Measurements from ENCODE around the gene CCDC171. TPM values are rescaled to one million over a fixed set of nuclear protein-coding genes. Genes with fewer than 3 reads are reported as not detected.
A peak's percentile ranks its signal among the peaks of the same experiment; 100 is the strongest.

The CCDC171 gene
- total RNA-seq, 1 experiment from 2014 or later: 2.8 TPM

DNA sequence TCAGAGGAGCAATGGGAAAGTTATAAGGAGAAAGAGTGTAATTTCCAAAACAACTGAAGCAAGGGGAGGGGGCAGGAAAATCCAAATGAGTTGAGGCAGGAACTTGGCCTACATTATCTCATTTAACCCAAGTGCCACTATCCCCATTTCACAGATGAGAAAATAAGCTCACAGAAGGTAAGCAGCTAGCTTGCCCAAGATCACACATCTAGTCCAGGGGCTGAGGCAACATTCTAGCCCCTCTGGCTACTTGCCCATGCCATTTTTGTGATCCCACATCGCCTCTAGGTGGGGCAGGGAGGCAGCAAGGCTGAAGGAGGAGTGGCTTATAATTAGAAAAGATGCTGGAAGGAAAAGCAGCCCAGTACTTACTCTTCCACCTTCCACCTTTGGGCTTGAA is 39.5 kb upstream of the CCDC171 start (continued):
- TF ChIP-seq, protein P1, sequence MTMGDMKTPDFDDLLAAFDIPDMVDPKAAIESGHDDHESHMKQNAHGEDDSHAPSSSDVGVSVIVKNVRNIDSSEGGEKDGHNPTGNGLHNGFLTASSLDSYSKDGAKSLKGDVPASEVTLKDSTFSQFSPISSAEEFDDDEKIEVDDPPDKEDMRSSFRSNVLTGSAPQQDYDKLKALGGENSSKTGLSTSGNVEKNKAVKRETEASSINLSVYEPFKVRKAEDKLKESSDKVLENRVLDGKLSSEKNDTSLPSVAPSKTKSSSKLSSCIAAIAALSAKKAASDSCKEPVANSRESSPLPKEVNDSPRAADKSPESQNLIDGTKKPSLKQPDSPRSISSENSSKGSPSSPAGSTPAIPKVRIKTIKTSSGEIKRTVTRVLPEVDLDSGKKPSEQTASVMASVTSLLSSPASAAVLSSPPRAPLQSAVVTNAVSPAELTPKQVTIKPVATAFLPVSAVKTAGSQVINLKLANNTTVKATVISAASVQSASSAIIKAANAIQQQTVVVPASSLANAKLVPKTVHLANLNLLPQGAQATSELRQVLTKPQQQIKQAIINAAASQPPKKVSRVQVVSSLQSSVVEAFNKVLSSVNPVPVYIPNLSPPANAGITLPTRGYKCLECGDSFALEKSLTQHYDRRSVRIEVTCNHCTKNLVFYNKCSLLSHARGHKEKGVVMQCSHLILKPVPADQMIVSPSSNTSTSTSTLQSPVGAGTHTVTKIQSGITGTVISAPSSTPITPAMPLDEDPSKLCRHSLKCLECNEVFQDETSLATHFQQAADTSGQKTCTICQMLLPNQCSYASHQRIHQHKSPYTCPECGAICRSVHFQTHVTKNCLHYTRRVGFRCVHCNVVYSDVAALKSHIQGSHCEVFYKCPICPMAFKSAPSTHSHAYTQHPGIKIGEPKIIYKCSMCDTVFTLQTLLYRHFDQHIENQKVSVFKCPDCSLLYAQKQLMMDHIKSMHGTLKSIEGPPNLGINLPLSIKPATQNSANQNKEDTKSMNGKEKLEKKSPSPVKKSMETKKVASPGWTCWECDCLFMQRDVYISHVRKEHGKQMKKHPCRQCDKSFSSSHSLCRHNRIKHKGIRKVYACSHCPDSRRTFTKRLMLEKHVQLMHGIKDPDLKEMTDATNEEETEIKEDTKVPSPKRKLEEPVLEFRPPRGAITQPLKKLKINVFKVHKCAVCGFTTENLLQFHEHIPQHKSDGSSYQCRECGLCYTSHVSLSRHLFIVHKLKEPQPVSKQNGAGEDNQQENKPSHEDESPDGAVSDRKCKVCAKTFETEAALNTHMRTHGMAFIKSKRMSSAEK (CRISPR knock-in tag; IDR thresholded peaks at IDR 0.05; ENCODE audit: borderline replicate concordance): 0 out of 2 replicates have a peak, but pooled peaks have one; percentile 3
- TF ChIP-seq ZNF416 (CRISPR knock-in tag; IDR thresholded peaks at IDR 0.05) (no peak), CREM (CRISPR knock-in tag; IDR thresholded peaks at IDR 0.05) (no peak), MXD4 (CRISPR knock-in tag; IDR thresholded peaks at IDR 0.05; ENCODE audit: borderline replicate concordance) (no peak), SP1 (CRISPR knock-in tag; conservative IDR thresholded peaks at IDR 0.05) (no peak)
- TF ChIP-seq, protein P2, sequence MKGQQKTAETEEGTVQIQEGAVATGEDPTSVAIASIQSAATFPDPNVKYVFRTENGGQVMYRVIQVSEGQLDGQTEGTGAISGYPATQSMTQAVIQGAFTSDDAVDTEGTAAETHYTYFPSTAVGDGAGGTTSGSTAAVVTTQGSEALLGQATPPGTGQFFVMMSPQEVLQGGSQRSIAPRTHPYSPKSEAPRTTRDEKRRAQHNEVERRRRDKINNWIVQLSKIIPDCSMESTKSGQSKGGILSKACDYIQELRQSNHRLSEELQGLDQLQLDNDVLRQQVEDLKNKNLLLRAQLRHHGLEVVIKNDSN (CRISPR knock-in tag; IDR thresholded peaks at IDR 0.05): no peak
- TF ChIP-seq, protein P3, sequence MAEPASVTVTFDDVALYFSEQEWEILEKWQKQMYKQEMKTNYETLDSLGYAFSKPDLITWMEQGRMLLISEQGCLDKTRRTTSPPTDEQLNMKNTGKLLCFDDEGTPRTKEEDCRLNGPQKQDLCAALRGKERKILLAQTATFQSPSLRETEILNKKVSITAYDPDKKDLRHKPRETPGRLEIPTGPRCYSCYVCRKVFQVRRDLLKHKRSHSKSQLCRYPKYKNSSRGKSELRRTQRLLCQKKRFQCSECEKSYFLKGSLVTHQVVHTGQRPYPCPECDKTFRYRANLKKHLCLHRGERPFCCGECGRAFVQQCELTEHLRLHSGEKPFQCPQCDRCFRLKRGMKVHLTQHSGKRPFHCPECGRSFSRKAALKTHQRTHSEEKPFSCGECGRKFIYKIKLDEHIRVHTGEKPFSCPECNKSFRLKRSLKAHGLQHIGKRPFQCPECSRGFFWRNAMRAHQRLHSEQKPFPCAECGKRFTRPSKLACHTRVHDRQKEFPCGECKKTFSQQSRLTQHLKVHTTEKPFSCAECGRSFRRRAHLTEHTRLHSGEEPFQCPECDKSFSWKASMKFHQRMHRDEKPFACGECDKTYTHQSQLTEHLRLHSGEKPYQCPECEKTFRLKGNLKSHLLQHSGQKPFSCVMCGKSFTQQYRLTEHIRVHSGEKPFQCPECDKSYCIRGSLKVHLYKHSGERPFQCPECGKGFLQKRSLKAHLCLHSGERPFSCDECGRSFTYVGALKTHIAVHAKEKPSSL (CRISPR knock-in tag; conservative IDR thresholded peaks at IDR 0.05): peak; percentile 71; the same call in 1 of the 2 replicates

DNA sequence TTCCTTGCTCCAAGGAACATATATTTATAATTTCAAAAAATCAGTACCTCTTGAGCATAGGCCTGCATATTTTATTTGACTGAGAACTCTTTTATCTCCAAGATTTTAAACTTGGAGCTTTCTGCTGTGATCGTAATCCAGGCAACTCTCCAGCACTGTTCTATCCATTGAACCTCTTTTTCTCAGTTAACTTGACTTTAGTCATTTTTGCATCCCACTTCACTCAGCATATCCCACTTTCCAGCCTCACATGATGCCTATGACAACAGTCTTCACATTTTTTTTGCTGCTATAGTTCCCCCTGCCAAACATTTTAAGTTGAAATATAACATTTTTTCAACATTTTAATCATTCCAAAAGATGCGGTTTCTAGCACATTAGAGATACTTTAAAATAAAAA is 33.0 kb upstream of the CCDC171 start:
- ChIA-PET CTCF (no interaction called here), POLR2A (no interaction called here)
- DNase-seq (ENCODE audit: low spot score) (no peak), ATAC-seq (no peak)
- TF ChIP-seq, protein P4, sequence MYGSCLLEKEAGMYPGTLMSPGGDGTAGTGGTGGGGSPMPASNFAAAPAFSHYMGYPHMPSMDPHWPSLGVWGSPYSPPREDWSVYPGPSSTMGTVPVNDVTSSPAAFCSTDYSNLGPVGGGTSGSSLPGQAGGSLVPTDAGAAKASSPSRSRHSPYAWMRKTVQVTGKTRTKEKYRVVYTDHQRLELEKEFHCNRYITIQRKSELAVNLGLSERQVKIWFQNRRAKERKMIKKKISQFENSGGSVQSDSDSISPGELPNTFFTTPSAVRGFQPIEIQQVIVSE (CRISPR knock-in tag; IDR thresholded peaks at IDR 0.05; ENCODE audit: borderline replicate concordance): no peak
- TF ChIP-seq NFE2L1 (CRISPR knock-in tag; IDR thresholded peaks at IDR 0.05) (no peak), MXD4 (CRISPR knock-in tag; IDR thresholded peaks at IDR 0.05; ENCODE audit: borderline replicate concordance) (no peak), ZNF423 (CRISPR knock-in tag; IDR thresholded peaks at IDR 0.05) (no peak), SMAD4 (CRISPR knock-in tag; IDR thresholded peaks at IDR 0.05) (no peak), TCF7 (CRISPR knock-in tag; IDR thresholded peaks at IDR 0.05; ENCODE audit: low read depth) (no peak), FOXK1 (CRISPR knock-in tag; IDR thresholded peaks at IDR 0.05) (no peak), NFYB (CRISPR knock-in tag; conservative IDR thresholded peaks at IDR 0.05; ENCODE audit: low read depth) (no peak)
- TF ChIP-seq, protein P5, sequence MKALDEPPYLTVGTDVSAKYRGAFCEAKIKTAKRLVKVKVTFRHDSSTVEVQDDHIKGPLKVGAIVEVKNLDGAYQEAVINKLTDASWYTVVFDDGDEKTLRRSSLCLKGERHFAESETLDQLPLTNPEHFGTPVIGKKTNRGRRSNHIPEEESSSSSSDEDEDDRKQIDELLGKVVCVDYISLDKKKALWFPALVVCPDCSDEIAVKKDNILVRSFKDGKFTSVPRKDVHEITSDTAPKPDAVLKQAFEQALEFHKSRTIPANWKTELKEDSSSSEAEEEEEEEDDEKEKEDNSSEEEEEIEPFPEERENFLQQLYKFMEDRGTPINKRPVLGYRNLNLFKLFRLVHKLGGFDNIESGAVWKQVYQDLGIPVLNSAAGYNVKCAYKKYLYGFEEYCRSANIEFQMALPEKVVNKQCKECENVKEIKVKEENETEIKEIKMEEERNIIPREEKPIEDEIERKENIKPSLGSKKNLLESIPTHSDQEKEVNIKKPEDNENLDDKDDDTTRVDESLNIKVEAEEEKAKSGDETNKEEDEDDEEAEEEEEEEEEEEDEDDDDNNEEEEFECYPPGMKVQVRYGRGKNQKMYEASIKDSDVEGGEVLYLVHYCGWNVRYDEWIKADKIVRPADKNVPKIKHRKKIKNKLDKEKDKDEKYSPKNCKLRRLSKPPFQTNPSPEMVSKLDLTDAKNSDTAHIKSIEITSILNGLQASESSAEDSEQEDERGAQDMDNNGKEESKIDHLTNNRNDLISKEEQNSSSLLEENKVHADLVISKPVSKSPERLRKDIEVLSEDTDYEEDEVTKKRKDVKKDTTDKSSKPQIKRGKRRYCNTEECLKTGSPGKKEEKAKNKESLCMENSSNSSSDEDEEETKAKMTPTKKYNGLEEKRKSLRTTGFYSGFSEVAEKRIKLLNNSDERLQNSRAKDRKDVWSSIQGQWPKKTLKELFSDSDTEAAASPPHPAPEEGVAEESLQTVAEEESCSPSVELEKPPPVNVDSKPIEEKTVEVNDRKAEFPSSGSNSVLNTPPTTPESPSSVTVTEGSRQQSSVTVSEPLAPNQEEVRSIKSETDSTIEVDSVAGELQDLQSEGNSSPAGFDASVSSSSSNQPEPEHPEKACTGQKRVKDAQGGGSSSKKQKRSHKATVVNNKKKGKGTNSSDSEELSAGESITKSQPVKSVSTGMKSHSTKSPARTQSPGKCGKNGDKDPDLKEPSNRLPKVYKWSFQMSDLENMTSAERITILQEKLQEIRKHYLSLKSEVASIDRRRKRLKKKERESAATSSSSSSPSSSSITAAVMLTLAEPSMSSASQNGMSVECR (CRISPR knock-in tag; IDR thresholded peaks at IDR 0.05; ENCODE audit: borderline replicate concordance): no peak
- TF ChIP-seq, protein P6, sequence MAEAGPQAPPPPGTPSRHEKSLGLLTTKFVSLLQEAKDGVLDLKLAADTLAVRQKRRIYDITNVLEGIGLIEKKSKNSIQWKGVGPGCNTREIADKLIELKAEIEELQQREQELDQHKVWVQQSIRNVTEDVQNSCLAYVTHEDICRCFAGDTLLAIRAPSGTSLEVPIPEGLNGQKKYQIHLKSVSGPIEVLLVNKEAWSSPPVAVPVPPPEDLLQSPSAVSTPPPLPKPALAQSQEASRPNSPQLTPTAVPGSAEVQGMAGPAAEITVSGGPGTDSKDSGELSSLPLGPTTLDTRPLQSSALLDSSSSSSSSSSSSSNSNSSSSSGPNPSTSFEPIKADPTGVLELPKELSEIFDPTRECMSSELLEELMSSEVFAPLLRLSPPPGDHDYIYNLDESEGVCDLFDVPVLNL (CRISPR knock-in tag; IDR thresholded peaks at IDR 0.05; ENCODE audit: borderline replicate concordance, low read depth): no peak
- TF ChIP-seq, protein P7, sequence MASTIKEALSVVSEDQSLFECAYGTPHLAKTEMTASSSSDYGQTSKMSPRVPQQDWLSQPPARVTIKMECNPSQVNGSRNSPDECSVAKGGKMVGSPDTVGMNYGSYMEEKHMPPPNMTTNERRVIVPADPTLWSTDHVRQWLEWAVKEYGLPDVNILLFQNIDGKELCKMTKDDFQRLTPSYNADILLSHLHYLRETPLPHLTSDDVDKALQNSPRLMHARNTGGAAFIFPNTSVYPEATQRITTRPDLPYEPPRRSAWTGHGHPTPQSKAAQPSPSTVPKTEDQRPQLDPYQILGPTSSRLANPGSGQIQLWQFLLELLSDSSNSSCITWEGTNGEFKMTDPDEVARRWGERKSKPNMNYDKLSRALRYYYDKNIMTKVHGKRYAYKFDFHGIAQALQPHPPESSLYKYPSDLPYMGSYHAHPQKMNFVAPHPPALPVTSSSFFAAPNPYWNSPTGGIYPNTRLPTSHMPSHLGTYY (CRISPR knock-in tag; IDR thresholded peaks at IDR 0.05): no peak
- TF ChIP-seq, protein P8, sequence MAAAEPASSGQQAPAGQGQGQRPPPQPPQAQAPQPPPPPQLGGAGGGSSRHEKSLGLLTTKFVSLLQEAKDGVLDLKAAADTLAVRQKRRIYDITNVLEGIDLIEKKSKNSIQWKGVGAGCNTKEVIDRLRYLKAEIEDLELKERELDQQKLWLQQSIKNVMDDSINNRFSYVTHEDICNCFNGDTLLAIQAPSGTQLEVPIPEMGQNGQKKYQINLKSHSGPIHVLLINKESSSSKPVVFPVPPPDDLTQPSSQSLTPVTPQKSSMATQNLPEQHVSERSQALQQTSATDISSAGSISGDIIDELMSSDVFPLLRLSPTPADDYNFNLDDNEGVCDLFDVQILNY (CRISPR knock-in tag; IDR thresholded peaks at IDR 0.05): no peak
- Mint-ChIP-seq H3K4me3 (no peak overlapping the region), H3K27me3 (ENCODE audit: low read depth) (no peaks in the 10 kb centered on the region), H3K4me1 (peaks cover 20% of the 10 kb centered on the region), H3K27ac (no peak overlapping the region), H3K36me3 (no peaks in the 10 kb centered on the region), H3K9me3 (peaks cover 5% of the 10 kb centered on the region)
